GM12878 (cell line): ENCODE data around the gene ZNF423. TPM values are rescaled to one million over a fixed set of nuclear protein-coding genes. Genes with fewer than 3 reads are reported as not detected.

Experiments used
- ATAC-seq: fragments of 200-7000 bp; cut with Tn5 transposase; 3 replicates; pipeline ENCODE4 v1.9.1; 2020; ENCODE audit warnings: mild to moderate bottlenecking, moderate library complexity
- BruUV-seq: library from RNA; stranded (reverse); fragments of 400-500 nt; replicated peaks from 2 replicates; lab custom pipeline; 2021; lab: Mats Ljungman, UMichigan
- CTCF ChIA-PET: fragments of 300-600 bp; sonication (Branson Sonifier 250); formaldehyde crosslinking; extraction: SDS; loops from one replicate; lab custom pipeline; 2021; ENCODE audit warnings: inconsistent platforms; lab: Yijun Ruan, JAX
- POLR2A ChIA-PET: fragments of 350-600 bp; formaldehyde crosslinking; extraction: SDS; loops from one replicate; lab custom pipeline; 2021; ENCODE audit warnings: inconsistent platforms; lab: Charles Lee
- RAD21 ChIA-PET: fragments of 300-600 bp; sonication (Branson Sonifier 250); formaldehyde crosslinking; loops from one replicate; lab custom pipeline; 2023; ENCODE audit warnings: antibody characterized with exemption; ENCODE audit not compliant: unreplicated experiment; lab: Charles Lee
- SMC1A ChIA-PET: fragments of 300-600 bp; sonication (Branson Sonifier 250); formaldehyde crosslinking; loops from one replicate; lab custom pipeline; 2023; ENCODE audit not compliant: unreplicated experiment, uncharacterized antibody; lab: Charles Lee
- DNase-seq: peaks from one replicate; pipeline ENCODE4 v3.0.0-alpha.2; 2011; ENCODE audit warnings: low read depth, low spot score
- FAIRE-seq: peaks from 3 replicates; lab custom pipeline; 2011; peaks lifted over from hg19 to GRCh38; lab: Jason Lieb, UNC
- H2AFZ ChIP-seq: 2 replicates; pipeline ENCODE4 v1.6.0; 2011; ENCODE audit warnings: low read depth, low read length, control low read depth; ENCODE audit not compliant: control insufficient read depth
- H3K27ac ChIP-seq: 2 replicates; pipeline ENCODE4 v1.5.1; 2011; ENCODE audit warnings: control low read depth; ENCODE audit not compliant: control insufficient read depth, insufficient read depth
- H3K27me3 ChIP-seq, 2 experiments: replicated peaks in 1 of 2; 2 replicates each; pipeline versions ENCODE4 v1.6.0 to v1.6.1; 2011; ENCODE audit warnings: low read length in 1 of 2; ENCODE audit not compliant: control insufficient read depth in 2 of 2, insufficient read depth in 2 of 2
- H3K36me3 ChIP-seq, 2 experiments: 2 replicates each; pipeline ENCODE4 v1.5.1; 2011; ENCODE audit warnings: low read length in 1 of 2; ENCODE audit not compliant: control insufficient read depth in 2 of 2, insufficient read depth in 2 of 2
- H3K4me1 ChIP-seq: 2 replicates; pipeline ENCODE4 v1.6.1; 2011; ENCODE audit warnings: mild to moderate bottlenecking, low read length, moderate library complexity, mixed read lengths; ENCODE audit not compliant: control insufficient read depth, insufficient read depth
- H3K4me2 ChIP-seq: 2 replicates; pipeline ENCODE4 v1.6.0; 2011; ENCODE audit warnings: control low read depth; ENCODE audit not compliant: control insufficient read depth, insufficient read depth
- H3K4me3 ChIP-seq: fragments of 200-600 bp; sonication (generic); 2 replicates; pipeline ENCODE4 v1.5.1; 2016
- H3K79me2 ChIP-seq: 2 replicates; pipeline ENCODE4 v1.6.0; 2011; ENCODE audit warnings: low read length; ENCODE audit not compliant: control insufficient read depth, insufficient read depth
- H3K9ac ChIP-seq: 2 replicates; pipeline ENCODE4 v1.8.0; 2011; ENCODE audit warnings: low read length, control low read depth, mixed read lengths; ENCODE audit not compliant: control insufficient read depth, insufficient read depth
- H3K9me3 ChIP-seq: replicated peaks from 3 replicates; pipeline ENCODE4 v1.5.1; 2011; ENCODE audit warnings: mild to moderate bottlenecking, low read length; ENCODE audit not compliant: control insufficient read depth, insufficient read depth
- H4K20me1 ChIP-seq: 2 replicates; pipeline ENCODE4 v1.6.0; 2011; ENCODE audit not compliant: control insufficient read depth, insufficient read depth
- EED ChIP-seq: sonication (generic); IDR thresholded peaks from 2 replicates; pipeline ENCODE4 v1.6.1; 2016; ENCODE audit warnings: antibody characterized with exemption, low read depth
- NRF1 ChIP-seq: conservative IDR thresholded peaks from 2 replicates; pipeline ENCODE4 v1.6.1; 2011; ENCODE audit warnings: mild to moderate bottlenecking, low read depth, low read length, improper control_type of control experiment
- PML ChIP-seq: IDR thresholded peaks from 2 replicates; pipeline ENCODE4 v1.6.1; 2012; ENCODE audit warnings: low read length, inconsistent platforms
- POLR2A ChIP-seq: IDR thresholded peaks from 2 replicates; pipeline ENCODE4 v1.6.1; 2011; ENCODE audit warnings: low read depth, mild to moderate bottlenecking, low read length
- SMAD5 ChIP-seq: IDR thresholded peaks from 2 replicates; pipeline ENCODE4 v1.6.1; 2016; ENCODE audit warnings: antibody characterized with exemption, low read depth
- WGBS: methylation state at CpG from one replicate; pipeline ENCODE4 v1.1.6; 2016; ENCODE audit warnings: low lambda C conversion rate; ENCODE audit not compliant: insufficient replicate concordance, insufficient coverage; ENCODE audit errors: missing lambda C conversion rate; 5-methylcytosine and 5-hydroxymethylcytosine counted together
- in situ Hi-C: fragments of 300-500 bp; cut with MboI; formaldehyde crosslinking; loops from 9 replicates; pipeline ENCODE4 v1.14.3; 2018; ENCODE audit warnings: mixed read lengths
- intact Hi-C: fragments of 100-400 bp; cut with micrococcal nuclease; formaldehyde crosslinking; loops from one replicate; pipeline ENCODE4 v1.14.2; 2022; ENCODE audit not compliant: unreplicated experiment
- polyA plus RNA-seq, 11 experiments: library from polyadenylated mRNA; depleted of rRNA in 4 of 11; unstranded in 6 of 11; stranded (reverse) in 5 of 11; fragments of >200 nt; fragmentation: Nextera tagmentation in 4 of 11; fragmentation: Illumina TruSeq in 1 of 11; extraction: Ambion mirVana in 4 of 11; extraction: Trizol in 1 of 11; gene quantifications; 1 replicate in 1 of 11; 2 replicates in 10 of 11; pipeline versions ENCODE4 v1.2.1 to v1.2.3, GENCODE V29; 2011 to 2016; ENCODE audit warnings: inconsistent platforms in 2 of 11, missing spikeins in 2 of 11, low read depth in 1 of 11
- total RNA-seq, 4 experiments: library from RNA; depleted of rRNA in 3 of 4; stranded (reverse); fragments of >200 nt in 3 of 4; fragmentation: Illumina TruSeq in 1 of 4; extraction: Trizol in 1 of 4; gene quantifications; 2 replicates each; pipeline versions ENCODE4 v1.2.1 to v1.2.3, GENCODE V29; 2013 to 2021
- TF ChIP-seq, protein P1 (sequence below): IDR thresholded peaks from 2 replicates; pipeline ENCODE4 v1.6.1; 2012; ENCODE audit warnings: improper control_type of control experiment, low read depth, low read length; ENCODE audit not compliant: insufficient replicate concordance
- TF ChIP-seq, protein P2 (sequence below): fragments of 450-650 bp; IDR thresholded peaks from 2 replicates; pipeline ENCODE4 v1.6.1; 2018; ENCODE audit warnings: mild to moderate bottlenecking, low read depth, moderate library complexity; ENCODE audit not compliant: partially characterized antibody
- TF ChIP-seq, protein P3 (sequence below): fragments of 450-650 bp; IDR thresholded peaks from 2 replicates; pipeline ENCODE4 v1.6.1; 2014; ENCODE audit warnings: mild to moderate bottlenecking

ZNF423 gene
- total and polyA plus RNA-seq, 10 of the 15 experiments (the other 5 are each of a cell fraction or from before 2014, with no cell fraction given) = 0.03 to 0.64 (median 0.10) TPM

DNA sequence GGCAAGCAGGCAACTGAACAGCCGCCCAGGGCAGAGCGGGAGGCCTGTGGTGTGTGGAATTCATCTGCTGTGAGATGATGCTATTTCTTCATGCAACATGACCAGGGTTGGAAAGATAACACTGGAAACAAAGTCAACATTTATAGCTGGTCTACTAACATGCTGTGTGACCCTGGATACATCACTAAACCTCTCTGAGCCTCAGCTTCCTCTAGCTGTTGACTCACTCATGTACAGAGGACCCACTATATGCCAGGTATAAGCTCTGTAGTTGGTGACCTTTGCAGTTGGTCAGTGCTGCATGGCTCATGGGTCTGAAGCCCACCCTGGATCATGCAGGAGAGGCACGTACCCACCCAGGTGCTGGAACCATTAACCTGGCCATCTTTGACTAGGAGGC is 180.9 kb downstream of the ZNF423 start:
- DNase-seq (no peak), ATAC-seq (no peak), FAIRE-seq (no peak)
- Histone ChIP-seq H3K9me3 (no peaks in the 10 kb centered on the region), H3K9ac (no peak overlapping the region), H3K79me2 (no peaks in the 10 kb centered on the region), H4K20me1 (no peaks in the 10 kb centered on the region), H2AFZ (no peak overlapping the region), H3K4me1 (no peaks in the 10 kb centered on the region), H3K4me2 (no peak overlapping the region), H3K27ac (no peak overlapping the region), H3K4me3 (no peak overlapping the region), H3K27me3 (no peaks in the 10 kb centered on the region; a peak in 1 of 4 replicates), H3K36me3 (no peaks in the 10 kb centered on the region)
- ChIA-PET POLR2A (no interaction called here), CTCF (no interaction called here), RAD21 (no interaction called here), SMC1A (no interaction called here)
- no TSS peak for BruUV-seq
- in situ Hi-C loops = no loop called here
- WGBS = 57% methylated on average over 3 of the region's 3 CpGs
- no peak for TF ChIP-seq EED
- no peak for TF ChIP-seq PML
- TF ChIP-seq, protein P1, sequence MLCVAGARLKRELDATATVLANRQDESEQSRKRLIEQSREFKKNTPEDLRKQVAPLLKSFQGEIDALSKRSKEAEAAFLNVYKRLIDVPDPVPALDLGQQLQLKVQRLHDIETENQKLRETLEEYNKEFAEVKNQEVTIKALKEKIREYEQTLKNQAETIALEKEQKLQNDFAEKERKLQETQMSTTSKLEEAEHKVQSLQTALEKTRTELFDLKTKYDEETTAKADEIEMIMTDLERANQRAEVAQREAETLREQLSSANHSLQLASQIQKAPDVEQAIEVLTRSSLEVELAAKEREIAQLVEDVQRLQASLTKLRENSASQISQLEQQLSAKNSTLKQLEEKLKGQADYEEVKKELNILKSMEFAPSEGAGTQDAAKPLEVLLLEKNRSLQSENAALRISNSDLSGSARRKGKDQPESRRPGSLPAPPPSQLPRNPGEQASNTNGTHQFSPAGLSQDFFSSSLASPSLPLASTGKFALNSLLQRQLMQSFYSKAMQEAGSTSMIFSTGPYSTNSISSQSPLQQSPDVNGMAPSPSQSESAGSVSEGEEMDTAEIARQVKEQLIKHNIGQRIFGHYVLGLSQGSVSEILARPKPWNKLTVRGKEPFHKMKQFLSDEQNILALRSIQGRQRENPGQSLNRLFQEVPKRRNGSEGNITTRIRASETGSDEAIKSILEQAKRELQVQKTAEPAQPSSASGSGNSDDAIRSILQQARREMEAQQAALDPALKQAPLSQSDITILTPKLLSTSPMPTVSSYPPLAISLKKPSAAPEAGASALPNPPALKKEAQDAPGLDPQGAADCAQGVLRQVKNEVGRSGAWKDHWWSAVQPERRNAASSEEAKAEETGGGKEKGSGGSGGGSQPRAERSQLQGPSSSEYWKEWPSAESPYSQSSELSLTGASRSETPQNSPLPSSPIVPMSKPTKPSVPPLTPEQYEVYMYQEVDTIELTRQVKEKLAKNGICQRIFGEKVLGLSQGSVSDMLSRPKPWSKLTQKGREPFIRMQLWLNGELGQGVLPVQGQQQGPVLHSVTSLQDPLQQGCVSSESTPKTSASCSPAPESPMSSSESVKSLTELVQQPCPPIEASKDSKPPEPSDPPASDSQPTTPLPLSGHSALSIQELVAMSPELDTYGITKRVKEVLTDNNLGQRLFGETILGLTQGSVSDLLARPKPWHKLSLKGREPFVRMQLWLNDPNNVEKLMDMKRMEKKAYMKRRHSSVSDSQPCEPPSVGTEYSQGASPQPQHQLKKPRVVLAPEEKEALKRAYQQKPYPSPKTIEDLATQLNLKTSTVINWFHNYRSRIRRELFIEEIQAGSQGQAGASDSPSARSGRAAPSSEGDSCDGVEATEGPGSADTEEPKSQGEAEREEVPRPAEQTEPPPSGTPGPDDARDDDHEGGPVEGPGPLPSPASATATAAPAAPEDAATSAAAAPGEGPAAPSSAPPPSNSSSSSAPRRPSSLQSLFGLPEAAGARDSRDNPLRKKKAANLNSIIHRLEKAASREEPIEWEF = no peak
- TF ChIP-seq POLR2A = no peak
- TF ChIP-seq, protein P2, sequence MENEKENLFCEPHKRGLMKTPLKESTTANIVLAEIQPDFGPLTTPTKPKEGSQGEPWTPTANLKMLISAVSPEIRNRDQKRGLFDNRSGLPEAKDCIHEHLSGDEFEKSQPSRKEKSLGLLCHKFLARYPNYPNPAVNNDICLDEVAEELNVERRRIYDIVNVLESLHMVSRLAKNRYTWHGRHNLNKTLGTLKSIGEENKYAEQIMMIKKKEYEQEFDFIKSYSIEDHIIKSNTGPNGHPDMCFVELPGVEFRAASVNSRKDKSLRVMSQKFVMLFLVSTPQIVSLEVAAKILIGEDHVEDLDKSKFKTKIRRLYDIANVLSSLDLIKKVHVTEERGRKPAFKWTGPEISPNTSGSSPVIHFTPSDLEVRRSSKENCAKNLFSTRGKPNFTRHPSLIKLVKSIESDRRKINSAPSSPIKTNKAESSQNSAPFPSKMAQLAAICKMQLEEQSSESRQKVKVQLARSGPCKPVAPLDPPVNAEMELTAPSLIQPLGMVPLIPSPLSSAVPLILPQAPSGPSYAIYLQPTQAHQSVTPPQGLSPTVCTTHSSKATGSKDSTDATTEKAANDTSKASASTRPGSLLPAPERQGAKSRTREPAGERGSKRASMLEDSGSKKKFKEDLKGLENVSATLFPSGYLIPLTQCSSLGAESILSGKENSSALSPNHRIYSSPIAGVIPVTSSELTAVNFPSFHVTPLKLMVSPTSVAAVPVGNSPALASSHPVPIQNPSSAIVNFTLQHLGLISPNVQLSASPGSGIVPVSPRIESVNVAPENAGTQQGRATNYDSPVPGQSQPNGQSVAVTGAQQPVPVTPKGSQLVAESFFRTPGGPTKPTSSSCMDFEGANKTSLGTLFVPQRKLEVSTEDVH = no peak
- TF ChIP-seq SMAD5 = no peak
- TF ChIP-seq NRF1 = no peak
- TF ChIP-seq, protein P3, sequence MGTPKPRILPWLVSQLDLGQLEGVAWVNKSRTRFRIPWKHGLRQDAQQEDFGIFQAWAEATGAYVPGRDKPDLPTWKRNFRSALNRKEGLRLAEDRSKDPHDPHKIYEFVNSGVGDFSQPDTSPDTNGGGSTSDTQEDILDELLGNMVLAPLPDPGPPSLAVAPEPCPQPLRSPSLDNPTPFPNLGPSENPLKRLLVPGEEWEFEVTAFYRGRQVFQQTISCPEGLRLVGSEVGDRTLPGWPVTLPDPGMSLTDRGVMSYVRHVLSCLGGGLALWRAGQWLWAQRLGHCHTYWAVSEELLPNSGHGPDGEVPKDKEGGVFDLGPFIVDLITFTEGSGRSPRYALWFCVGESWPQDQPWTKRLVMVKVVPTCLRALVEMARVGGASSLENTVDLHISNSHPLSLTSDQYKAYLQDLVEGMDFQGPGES = no peak
- intact Hi-C loops = no loop called here
